ENCODE measurements around the gene A4GNT. TPM values are rescaled to one million over a fixed set of nuclear protein-coding genes. Genes with fewer than 3 reads are reported as not detected.

A4GNT gene
- total RNA-seq, 4 donors from 2014 or later, result not detected

- H3K9me3 ChIP-seq, result no peaks in the 10 kb centered on the region
- TF ChIP-seq POLR2A (IDR thresholded peaks at IDR 0.05), result no peak
- TF ChIP-seq CTCF (IDR thresholded peaks at IDR 0.05), result peak in 5 of 6 experiments; percentile 28 to 64 (median 57)
- no peaks in the 10 kb centered on the region for H3K27me3 ChIP-seq
- H3K4me1 ChIP-seq, result peaks cover 0 to 10% (median 3%) of the 10 kb centered on the region in 4 donors
- H3K27ac ChIP-seq, result no peak overlapping the region
- H3K4me3 ChIP-seq, result no peak overlapping the region
- no peaks in the 10 kb centered on the region for H3K36me3 ChIP-seq
- peak; percentile 42 to 83 (median 72) for DNase-seq
Measured at GRCh38 chr3:138118612-138119422, 13.4 kb downstream of the A4GNT start.

GRCh38 chr3:138114988-138115971, 16.9 kb downstream of the A4GNT start, which contains the start of gene DZIP1L:
Gene DZIP1L (minus strand): TSS chr3:138115608. CDS start chr3:138103971, 11,637 bp downstream.
- peak within 1 kb of the TSS; percentile 52 to 66 (median 56) for H3K4me3 ChIP-seq
- H3K27ac ChIP-seq, result peak within 1 kb of the TSS; percentile 67 to 87 (median 74)
- H3K27me3 ChIP-seq, result no peaks in the 10 kb centered on the region
- no peaks in the 10 kb centered on the region for H3K36me3 ChIP-seq
- H3K4me1 ChIP-seq, result peaks cover 0 to 10% (median 3%) of the 10 kb centered on the region in 4 donors
- H3K9me3 ChIP-seq, result no peaks in the 10 kb centered on the region
- TF ChIP-seq CTCF (IDR thresholded peaks at IDR 0.05) (peak; percentile 27 to 46 (median 44)), POLR2A (IDR thresholded peaks at IDR 0.05) (no peak)
- DNase-seq, result peak in 2 of 3 donors; percentile 54 to 62

GRCh38 chr3:138114431-138114918, 17.7 kb downstream of the A4GNT start:
- no peak for DNase-seq
- H3K4me3 ChIP-seq, result peak overlapping the region; percentile 52 to 66 (median 56)

GRCh38 chr3:138113326-138113725, 18.9 kb downstream of the A4GNT start:
- H3K4me1 ChIP-seq, result peaks cover 0 to 10% (median 3%) of the 10 kb centered on the region in 4 donors
- no peak overlapping the region for H3K4me3 ChIP-seq
- H3K9me3 ChIP-seq, result no peaks in the 10 kb centered on the region
- no peak overlapping the region for H3K27ac ChIP-seq
- TF ChIP-seq CTCF (IDR thresholded peaks at IDR 0.05), result no peak
- peaks cover 0 to 2% of the 10 kb centered on the region in 2 donors for H3K27me3 ChIP-seq
- no peaks in the 10 kb centered on the region for H3K36me3 ChIP-seq
- DNase-seq, result no peak

More at GRCh38 chr3:138114431-138114918, 17.7 kb downstream of the A4GNT start:
- H3K27ac ChIP-seq, result peak overlapping the region; percentile 67 to 87 (median 74)
- no peak for TF ChIP-seq CTCF (IDR thresholded peaks at IDR 0.05)
- TF ChIP-seq POLR2A (IDR thresholded peaks at IDR 0.05), result no peak
- peaks cover 0 to 10% (median 3%) of the 10 kb centered on the region in 4 donors for H3K4me1 ChIP-seq
- H3K27me3 ChIP-seq, result peaks cover 0 to 2% of the 10 kb centered on the region in 2 donors
- no peaks in the 10 kb centered on the region for H3K9me3 ChIP-seq
- H3K36me3 ChIP-seq, result no peaks in the 10 kb centered on the region

- Histone ChIP-seq H3K36me3 (no peaks in the 10 kb centered on the region), H3K27ac (no peak overlapping the region), H3K27me3 (peaks cover 0 to 2% of the 10 kb centered on the region in 2 donors), H3K4me1 (peaks cover 0 to 10% (median 3%) of the 10 kb centered on the region in 4 donors), H3K9me3 (no peaks in the 10 kb centered on the region), H3K4me3 (no peak overlapping the region)
- DNase-seq, result no peak
- no peak for TF ChIP-seq POLR2A (IDR thresholded peaks at IDR 0.05)
- TF ChIP-seq CTCF (IDR thresholded peaks at IDR 0.05), result no peak
Measured at GRCh38 chr3:138112362-138112761, 19.8 kb downstream of the A4GNT start.

Measured in Peyer's patch (tissue), 4 donors.